Measurements from ENCODE around the gene CDKN2B-AS1. TPM values are rescaled to one million over a fixed set of nuclear protein-coding genes. Genes with fewer than 3 reads are reported as not detected.

The CDKN2B-AS1 gene
- total RNA-seq, 1 experiment from 2014 or later = not detected

- Mint-ChIP-seq H3K36me3 (ENCODE audit: insufficient read depth, unreplicated experiment) (no peaks in the 10 kb centered on the region), H3K4me1 (ENCODE audit: insufficient read depth, unreplicated experiment) (no peaks in the 10 kb centered on the region), H3K27ac (ENCODE audit: low read depth, unreplicated experiment) (no peak overlapping the region), H3K9me3 (ENCODE audit: unreplicated experiment) (no peaks in the 10 kb centered on the region), H3K27me3 (ENCODE audit: insufficient read depth, unreplicated experiment) (no peaks in the 10 kb centered on the region), H3K4me3 (ENCODE audit: unreplicated experiment) (no peak overlapping the region)
- intact Hi-C loops (cut with micrococcal nuclease) = no loop called here
- CTCF ChIA-PET = no interaction called here
- TF ChIP-seq CTCF (IDR thresholded peaks at IDR 0.05; ENCODE audit: unreplicated experiment) = no peak
- no TSS peak for BruUV-seq (replicated peaks)
- POLR2A ChIA-PET = no interaction called here
- no peak for DNase-seq (ENCODE audit: unreplicated experiment)
These were observed 26.9 kb upstream of the CDKN2B-AS1 start for GRCh38 chr9:21967702-21968101.

GRCh38 chr9:21968331-21969010, 26.1 kb upstream of the CDKN2B-AS1 start:
- intact Hi-C loops (cut with micrococcal nuclease) = no loop called here
- H3K9me3 Mint-ChIP-seq (ENCODE audit: unreplicated experiment) = no peaks in the 10 kb centered on the region
- H3K4me3 Mint-ChIP-seq (ENCODE audit: unreplicated experiment) = no peak overlapping the region
- H3K27me3 Mint-ChIP-seq (ENCODE audit: insufficient read depth, unreplicated experiment) = no peaks in the 10 kb centered on the region
- POLR2A ChIA-PET = no interaction called here
- DNase-seq (ENCODE audit: unreplicated experiment) = no peak
- H3K4me1 Mint-ChIP-seq (ENCODE audit: insufficient read depth, unreplicated experiment) = no peaks in the 10 kb centered on the region
- H3K27ac Mint-ChIP-seq (ENCODE audit: low read depth, unreplicated experiment) = no peak overlapping the region
- H3K36me3 Mint-ChIP-seq (ENCODE audit: insufficient read depth, unreplicated experiment) = no peaks in the 10 kb centered on the region
- TF ChIP-seq CTCF (IDR thresholded peaks at IDR 0.05; ENCODE audit: unreplicated experiment) = no peak
- CTCF ChIA-PET = no interaction called here
- no TSS peak for BruUV-seq (replicated peaks)

GRCh38 chr9:21969011-21969940, 25.3 kb upstream of the CDKN2B-AS1 start:
- H3K4me3 Mint-ChIP-seq (ENCODE audit: unreplicated experiment) = no peak overlapping the region
- POLR2A ChIA-PET = no interaction called here

More at GRCh38 chr9:21969011-21969940, 25.3 kb upstream of the CDKN2B-AS1 start:
- no peak for DNase-seq (ENCODE audit: unreplicated experiment)
- no TSS peak for BruUV-seq (replicated peaks)
- Mint-ChIP-seq H3K4me1 (ENCODE audit: insufficient read depth, unreplicated experiment) (no peaks in the 10 kb centered on the region), H3K36me3 (ENCODE audit: insufficient read depth, unreplicated experiment) (no peaks in the 10 kb centered on the region), H3K27ac (ENCODE audit: low read depth, unreplicated experiment) (no peak overlapping the region), H3K9me3 (ENCODE audit: unreplicated experiment) (no peaks in the 10 kb centered on the region), H3K27me3 (ENCODE audit: insufficient read depth, unreplicated experiment) (no peaks in the 10 kb centered on the region)
- intact Hi-C loops (cut with micrococcal nuclease) = no loop called here
- no peak for TF ChIP-seq CTCF (IDR thresholded peaks at IDR 0.05; ENCODE audit: unreplicated experiment)
- CTCF ChIA-PET = no interaction called here
